Head of caudate nucleus (tissue), 42 donors: ENCODE measurements around the gene MAD1L1.

ENCODE experiments used
- DNase-seq, 42 donors: peaks; one replicate each; pipeline versions ENCODE4 v3.0.0 to v3.0.0-alpha.2; 2020 to 2021; ENCODE audit warnings: mixed read lengths in 7 of 42
- intact Hi-C: fragments of 100-400 bp; cut with DNase I; formaldehyde crosslinking; loops from one replicate; pipeline ENCODE4 v1.15.0; 2022

MAD1L1 gene

GRCh38 chr7:2053395-2053794 is 179.3 kb downstream of the MAD1L1 start:
- intact Hi-C loops = no loop called here
- DNase-seq = no peak

GRCh38 chr7:2052657-2053048 is 180.1 kb downstream of the MAD1L1 start:
- DNase-seq = no peak

GRCh38 chr7:2051707-2052656 is 180.8 kb downstream of the MAD1L1 start:
- DNase-seq = no peak
- intact Hi-C loops = no loop called here

More at GRCh38 chr7:2052657-2053048, 180.1 kb downstream of the MAD1L1 start:
- intact Hi-C loops = no loop called here

- intact Hi-C loops = no loop called here
- DNase-seq = no peak
Observed at GRCh38 chr7:2050511-2050866, 182.3 kb downstream of the MAD1L1 start.

- DNase-seq = no peak
- intact Hi-C loops = no loop called here
Observed at GRCh38 chr7:2049782-2050510, 182.8 kb downstream of the MAD1L1 start.

- no peak for DNase-seq
- intact Hi-C loops = no loop called here
Observed at GRCh38 chr7:2049111-2049781, 183.5 kb downstream of the MAD1L1 start.

GRCh38 chr7:2048531-2048930 is 184.2 kb downstream of the MAD1L1 start:
- DNase-seq = no peak

GRCh38 chr7:2048006-2048405 is 184.7 kb downstream of the MAD1L1 start:
- intact Hi-C loops = no loop called here
- DNase-seq = no peak

More at GRCh38 chr7:2048531-2048930, 184.2 kb downstream of the MAD1L1 start:
- intact Hi-C loops = no loop called here

- no peak for DNase-seq
- intact Hi-C loops = no loop called here
Observed at GRCh38 chr7:2046581-2047565, 185.9 kb downstream of the MAD1L1 start.

GRCh38 chr7:2045559-2046405 is 187.0 kb downstream of the MAD1L1 start:
- intact Hi-C loops = no loop called here
- DNase-seq = peak in 1 of 42 donors; percentile 0

GRCh38 chr7:2044883-2045471 is 187.8 kb downstream of the MAD1L1 start:
- intact Hi-C loops = no loop called here

GRCh38 chr7:2044311-2044882 is 188.3 kb downstream of the MAD1L1 start:
- intact Hi-C loops = no loop called here
- peak in 2 of 42 donors; percentile 0 to 2 for DNase-seq

More at GRCh38 chr7:2044883-2045471, 187.8 kb downstream of the MAD1L1 start:
- DNase-seq = peak in 2 of 42 donors; percentile 0 to 6

GRCh38 chr7:2043316-2044039 is 189.3 kb downstream of the MAD1L1 start:
- DNase-seq = peak in 2 of 42 donors; percentile 1 to 6
- intact Hi-C loops = no loop called here

GRCh38 chr7:2042650-2043049 is 190.1 kb downstream of the MAD1L1 start:
- no peak for DNase-seq
- intact Hi-C loops = no loop called here

GRCh38 chr7:2041496-2042367 is 191.0 kb downstream of the MAD1L1 start:
- intact Hi-C loops = no loop called here

More at GRCh38 chr7:2041496-2042367, 191.0 kb downstream of the MAD1L1 start:
- no peak for DNase-seq
